ENCODE results near the gene C10orf143. TPM values are rescaled to one million over a fixed set of nuclear protein-coding genes. Genes with fewer than 3 reads are reported as not detected.

Gene C10orf143
- total and polyA plus RNA-seq, 2 of the 8 experiments (the other 6 are each of a cell fraction or from before 2014, with no cell fraction given) = 1.6 to 2.0 TPM

DNA sequence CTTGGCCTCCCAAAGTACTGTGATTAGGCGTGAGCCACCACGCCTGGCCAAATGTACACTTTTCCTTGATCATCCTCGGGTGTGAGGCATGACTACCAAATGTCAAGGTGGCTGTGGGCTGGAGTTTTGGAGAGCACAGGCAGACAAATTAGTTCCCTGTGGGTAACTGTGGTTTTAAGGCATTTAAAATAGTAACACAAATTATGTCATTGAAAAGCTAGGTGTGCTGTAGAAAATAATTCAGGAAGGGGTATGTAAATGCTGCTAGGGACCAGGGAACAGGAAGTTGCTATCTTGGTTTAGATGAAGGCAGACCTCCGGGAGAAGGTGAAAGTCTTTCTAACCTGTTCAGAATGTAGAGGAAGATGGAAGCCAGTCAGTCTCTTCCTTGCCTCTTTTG, 35.4 kb upstream of the C10orf143 start:
- WGBS, 2 experiments (ENCODE audit: extremely low coverage in 1 of 2, insufficient coverage in 1 of 2, insufficient read length in 1 of 2, insufficient replicate concordance in 2 of 2, low coverage in 1 of 2, low lambda C conversion rate in 2 of 2, missing lambda C conversion rate in 1 of 2) = 67% methylated on average over 4 of the region's 4 CpGs; no CpG with 5 or more reads in 1 of the 2 experiments
- CTCF ChIA-PET (ENCODE audit: partially characterized antibody) = interaction anchor here (1.2 to 1.7 kb wide), 3 partner anchors 10 to 36 kb away, joined by 3 to 6 read pairs (median 3); partner anchors contain the start of gene GLRX3
- no peak for FAIRE-seq

More for the DNA sequence above, 35.4 kb upstream of the C10orf143 start:
- peaks cover 3 to 13% of the 10 kb centered on the region in 2 experiments for H4K20me1 ChIP-seq (replicated peaks in 1 of 2; ENCODE audit: control insufficient read depth in 1 of 2, insufficient read depth in 2 of 2, low read length in 2 of 2)
- H3K27me3 ChIP-seq (replicated peaks in 1 of 4; ENCODE audit: control insufficient read depth in 3 of 4, extremely low read depth in 1 of 4, insufficient read depth in 3 of 4, low read length in 3 of 4) = no peaks in the 10 kb centered on the region
- H3K23me2 ChIP-seq (ENCODE audit: low read depth, low read length) = 0 out of 2 replicates have a peak, but pooled peaks cover 3% of the 10 kb centered on the region
- no peak overlapping the region for H3K14ac ChIP-seq (ENCODE audit: insufficient read length)
- no peak overlapping the region for H2BK120ac ChIP-seq (replicated peaks; ENCODE audit: low read depth, low read length)
- no peak overlapping the region for H2AFZ ChIP-seq (ENCODE audit: low read length)
- no peaks in the 10 kb centered on the region; the same call in 1 of the 2 replicates for H3K79me1 ChIP-seq (ENCODE audit: low read depth, low read length)
- no peak overlapping the region for H3K56ac ChIP-seq (replicated peaks; ENCODE audit: insufficient read length, low read depth, low read length)
- H4K8ac ChIP-seq (ENCODE audit: extremely low read depth, insufficient read depth, low read length) = no peak overlapping the region
- H2BK5ac ChIP-seq (ENCODE audit: low read depth, low read length) = no peak overlapping the region
- H2AK5ac ChIP-seq (ENCODE audit: low read depth, low read length) = no peak overlapping the region
- H2BK20ac ChIP-seq (ENCODE audit: low read length) = no peak overlapping the region
- no peak overlapping the region for H3K9ac ChIP-seq (replicated peaks in 1 of 4; ENCODE audit: extremely low read depth in 1 of 4, low read depth in 3 of 4, low read length in 3 of 4)
- no peak overlapping the region for H2BK15ac ChIP-seq (ENCODE audit: low read length)
- no peak overlapping the region for H3K23ac ChIP-seq (ENCODE audit: insufficient read length)
- H4K5ac ChIP-seq (ENCODE audit: insufficient read length, low read depth, low read length) = no peak overlapping the region
- peaks cover 9 to 89% of the 10 kb centered on the region in 2 experiments for H3K79me2 ChIP-seq (ENCODE audit: control insufficient read depth in 1 of 2, insufficient read depth in 2 of 2, low read length in 2 of 2)
- H3K4me1 ChIP-seq (replicated peaks in 1 of 4; ENCODE audit: control insufficient read depth in 3 of 4, insufficient read depth in 4 of 4, low read length in 3 of 4) = peaks cover 0 to 3% (median 0%) of the 10 kb centered on the region in 4 experiments; a peak in 3 of 7 replicates
- H3K4me2 ChIP-seq (ENCODE audit: insufficient read depth in 1 of 2, low read depth in 2 of 2, low read length in 2 of 2) = no peak overlapping the region
- DNase-seq (ENCODE audit: low read depth in 1 of 2, low spot score in 2 of 2) = no peak
- H3K4me3 ChIP-seq (ENCODE audit: extremely low read depth in 1 of 4, insufficient read depth in 2 of 4, low read depth in 3 of 4, low read length in 4 of 4) = no peak overlapping the region
- no peak overlapping the region for H2BK12ac ChIP-seq (ENCODE audit: low read depth, low read length)
- POLR2A ChIA-PET (ENCODE audit: partially characterized antibody) = interaction anchor here (1.5 kb wide), 1 partner anchor 36 kb away, joined by 3 read pairs; the partner anchor contains the start of gene C10orf143
- H4K91ac ChIP-seq (replicated peaks; ENCODE audit: insufficient read length, low read length) = no peak overlapping the region
- H3K36me3 ChIP-seq (ENCODE audit: control insufficient read depth in 2 of 4, insufficient read depth in 4 of 4, low read length in 3 of 4) = peaks cover 3 to 18% (median 7%) of the 10 kb centered on the region in 4 experiments; a peak in 6 of 8 replicates
- H3K27ac ChIP-seq (ENCODE audit: low read depth, low read length) = no peak overlapping the region
- H3K18ac ChIP-seq (ENCODE audit: extremely low read depth, low read length) = no peak overlapping the region
- no peak overlapping the region for H3K4ac ChIP-seq (replicated peaks; ENCODE audit: insufficient read length, low read depth, low read length)
- TF ChIP-seq, protein P1, sequence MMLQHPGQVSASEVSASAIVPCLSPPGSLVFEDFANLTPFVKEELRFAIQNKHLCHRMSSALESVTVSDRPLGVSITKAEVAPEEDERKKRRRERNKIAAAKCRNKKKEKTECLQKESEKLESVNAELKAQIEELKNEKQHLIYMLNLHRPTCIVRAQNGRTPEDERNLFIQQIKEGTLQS (IDR thresholded peaks at IDR 0.05; ENCODE audit: insufficient read depth, low read depth, low read length) = no peak
- TF ChIP-seq CREB1 (IDR thresholded peaks at IDR 0.05) = no peak
- no peak for TF ChIP-seq JUN (IDR thresholded peaks at IDR 0.05; ENCODE audit: low read depth, low read length)
- no peak for TF ChIP-seq POLR2AphosphoS5 (IDR thresholded peaks at IDR 0.05; ENCODE audit: low read depth, low read length)
- TF ChIP-seq CEBPB (IDR thresholded peaks at IDR 0.05; ENCODE audit: low read depth, low read length) = no peak
- no peak for TF ChIP-seq SIX5 (IDR thresholded peaks at IDR 0.05; ENCODE audit: low read depth, low read length)
- no peak for TF ChIP-seq CHD2 (IDR thresholded peaks at IDR 0.05; ENCODE audit: low read length)
- TF ChIP-seq POU5F1 (IDR thresholded peaks at IDR 0.05; ENCODE audit: low read depth, low read length) = no peak
- no peak for TF ChIP-seq EP300 (IDR thresholded peaks at IDR 0.05; ENCODE audit: borderline replicate concordance in 1 of 2, low read depth in 2 of 2, low read length in 2 of 2)
- TF ChIP-seq EZH2 (IDR thresholded peaks at IDR 0.05; ENCODE audit: low read depth, low read length, severe bottlenecking) = no peak
- TF ChIP-seq BACH1 (IDR thresholded peaks at IDR 0.05; ENCODE audit: low read length) = no peak
- TF ChIP-seq, protein P2, sequence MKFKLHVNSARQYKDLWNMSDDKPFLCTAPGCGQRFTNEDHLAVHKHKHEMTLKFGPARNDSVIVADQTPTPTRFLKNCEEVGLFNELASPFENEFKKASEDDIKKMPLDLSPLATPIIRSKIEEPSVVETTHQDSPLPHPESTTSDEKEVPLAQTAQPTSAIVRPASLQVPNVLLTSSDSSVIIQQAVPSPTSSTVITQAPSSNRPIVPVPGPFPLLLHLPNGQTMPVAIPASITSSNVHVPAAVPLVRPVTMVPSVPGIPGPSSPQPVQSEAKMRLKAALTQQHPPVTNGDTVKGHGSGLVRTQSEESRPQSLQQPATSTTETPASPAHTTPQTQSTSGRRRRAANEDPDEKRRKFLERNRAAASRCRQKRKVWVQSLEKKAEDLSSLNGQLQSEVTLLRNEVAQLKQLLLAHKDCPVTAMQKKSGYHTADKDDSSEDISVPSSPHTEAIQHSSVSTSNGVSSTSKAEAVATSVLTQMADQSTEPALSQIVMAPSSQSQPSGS (IDR thresholded peaks at IDR 0.05; ENCODE audit: low read length) = no peak
- H3K9me3 ChIP-seq (ENCODE audit: insufficient read depth in 2 of 2, low read depth in 1 of 2, low read length in 1 of 2) = no peaks in the 10 kb centered on the region

Measured in H1 (cell line).